ENCODE results near the gene C1QL4. TPM values are rescaled to one million over a fixed set of nuclear protein-coding genes. Genes with fewer than 3 reads are reported as not detected.
"Not testable (repeated sequence)": the region's sequence is repeated elsewhere in the genome, so short reads cannot be mapped to it uniquely, and the experiment has no call there.

The C1QL4 gene
- polyA plus RNA-seq, 1 donor (not counting 4 experiments of a cell fraction or from before 2014, with no cell fraction given): 0.07 TPM

DNA sequence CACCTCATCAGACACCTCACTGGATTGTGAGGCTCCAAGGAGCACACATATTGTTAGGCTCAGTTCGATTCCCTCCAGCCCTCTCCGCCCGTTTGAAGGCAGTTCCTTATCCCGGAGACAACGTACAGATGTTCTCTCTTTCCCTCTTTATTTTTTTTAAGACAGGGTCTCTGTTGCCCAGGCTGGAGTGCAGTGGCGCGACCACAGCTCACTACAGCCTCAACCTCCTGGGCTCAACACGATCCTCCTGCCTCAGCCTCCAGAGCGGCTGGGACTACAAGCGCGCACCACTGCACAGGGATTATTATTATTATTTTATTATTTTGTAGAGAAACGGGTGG is 14.7 kb downstream of the C1QL4 start:
- H3K4me1 ChIP-seq (ENCODE audit: control insufficient read depth, extremely low read depth, insufficient read depth, low read length): peaks cover 11% of the 10 kb centered on the region
- no peaks in the 10 kb centered on the region for H3K9me1 ChIP-seq (ENCODE audit: control insufficient read depth, extremely low read depth, insufficient read depth, low read length)
- TF ChIP-seq EZH2 (IDR thresholded peaks at IDR 0.05; ENCODE audit: low read length): no peak
- TF ChIP-seq CTCF (optimal IDR thresholded peaks at IDR 0.05 in 1 of 3, IDR thresholded peaks at IDR 0.05 in 1 of 3, conservative IDR thresholded peaks at IDR 0.05 in 1 of 3; ENCODE audit: extremely low read depth in 1 of 3, insufficient read depth in 2 of 3, low read length in 3 of 3): no peak
- peak overlapping the region; percentile 87 for H3K9ac ChIP-seq (ENCODE audit: control insufficient read depth, extremely low read depth, insufficient read depth, low read length)
- peaks cover 7% of the 10 kb centered on the region for H3K79me2 ChIP-seq (ENCODE audit: control insufficient read depth, insufficient read depth, low read length)
- peak overlapping the region; percentile 75 to 82 (median 76) for H3K4me3 ChIP-seq (ENCODE audit: control insufficient read depth in 2 of 3, extremely low read depth in 1 of 3, insufficient read depth in 2 of 3, low read depth in 1 of 3, low read length in 3 of 3)
- no peaks in the 10 kb centered on the region for H3K27me3 ChIP-seq (ENCODE audit: control insufficient read depth, extremely low read depth, insufficient read depth, low read length)
- H4K20me1 ChIP-seq (ENCODE audit: control insufficient read depth, extremely low read depth, insufficient read depth, low read length): no peaks in the 10 kb centered on the region
- H3K9me3 ChIP-seq (ENCODE audit: control insufficient read depth, low read depth, low read length): no peaks in the 10 kb centered on the region
- H2AFZ ChIP-seq (ENCODE audit: control insufficient read depth, low read length): peak overlapping the region; percentile 93
- H3K4me2 ChIP-seq (ENCODE audit: control insufficient read depth, extremely low read depth, insufficient read depth, low read depth, low read length): peak overlapping the region; percentile 74
- dilution Hi-C loops (cut with MboI; ENCODE audit: extremely low pct_ligation_motif_present, low sequenced_read_pairs): no loop called here
- H3K27ac ChIP-seq (ENCODE audit: control insufficient read depth, insufficient read depth, low read length): peak overlapping the region; percentile 78
- FAIRE-seq (no peak), DNase-seq (ENCODE audit: low read depth, low spot score) (no peak)
- peaks cover 0 to 13% of the 10 kb centered on the region in 2 experiments for H3K36me3 ChIP-seq (ENCODE audit: control insufficient read depth in 2 of 2, extremely low read depth in 1 of 2, insufficient read depth in 2 of 2, low read length in 2 of 2)

- H3K4me3 ChIP-seq (ENCODE audit: control insufficient read depth in 2 of 3, extremely low read depth in 1 of 3, insufficient read depth in 2 of 3, low read depth in 1 of 3, low read length in 3 of 3); H2AFZ ChIP-seq (ENCODE audit: control insufficient read depth, low read length); dilution Hi-C loops (cut with MboI; ENCODE audit: extremely low pct_ligation_motif_present, low sequenced_read_pairs); H3K4me2 ChIP-seq (ENCODE audit: control insufficient read depth, extremely low read depth, insufficient read depth, low read depth, low read length); H4K20me1 ChIP-seq (ENCODE audit: control insufficient read depth, extremely low read depth, insufficient read depth, low read length); H3K79me2 ChIP-seq (ENCODE audit: control insufficient read depth, insufficient read depth, low read length); FAIRE-seq; DNase-seq (ENCODE audit: low read depth, low spot score); H3K27me3 ChIP-seq (ENCODE audit: control insufficient read depth, extremely low read depth, insufficient read depth, low read length); H3K36me3 ChIP-seq (ENCODE audit: control insufficient read depth in 2 of 2, extremely low read depth in 1 of 2, insufficient read depth in 2 of 2, low read length in 2 of 2); H3K9me3 ChIP-seq (ENCODE audit: control insufficient read depth, low read depth, low read length); H3K9ac ChIP-seq (ENCODE audit: control insufficient read depth, extremely low read depth, insufficient read depth, low read length); H3K9me1 ChIP-seq (ENCODE audit: control insufficient read depth, extremely low read depth, insufficient read depth, low read length); H3K27ac ChIP-seq (ENCODE audit: control insufficient read depth, insufficient read depth, low read length): not testable (repeated sequence)
- peaks cover 12% of the 10 kb centered on the region for H3K4me1 ChIP-seq (ENCODE audit: control insufficient read depth, extremely low read depth, insufficient read depth, low read length)
These were observed 16.4 kb downstream of the C1QL4 start for GRCh38 chr12:49320411-49321103.

- H3K9ac ChIP-seq (ENCODE audit: control insufficient read depth, extremely low read depth, insufficient read depth, low read length); FAIRE-seq; H3K27ac ChIP-seq (ENCODE audit: control insufficient read depth, insufficient read depth, low read length); H3K27me3 ChIP-seq (ENCODE audit: control insufficient read depth, extremely low read depth, insufficient read depth, low read length); H3K4me1 ChIP-seq (ENCODE audit: control insufficient read depth, extremely low read depth, insufficient read depth, low read length); DNase-seq (ENCODE audit: low read depth, low spot score); dilution Hi-C loops (cut with MboI; ENCODE audit: extremely low pct_ligation_motif_present, low sequenced_read_pairs); H3K9me1 ChIP-seq (ENCODE audit: control insufficient read depth, extremely low read depth, insufficient read depth, low read length); H2AFZ ChIP-seq (ENCODE audit: control insufficient read depth, low read length); H3K79me2 ChIP-seq (ENCODE audit: control insufficient read depth, insufficient read depth, low read length); H3K4me3 ChIP-seq (ENCODE audit: control insufficient read depth in 2 of 3, extremely low read depth in 1 of 3, insufficient read depth in 2 of 3, low read depth in 1 of 3, low read length in 3 of 3); H3K4me2 ChIP-seq (ENCODE audit: control insufficient read depth, extremely low read depth, insufficient read depth, low read depth, low read length); H3K9me3 ChIP-seq (ENCODE audit: control insufficient read depth, low read depth, low read length); H3K36me3 ChIP-seq (ENCODE audit: control insufficient read depth in 2 of 2, extremely low read depth in 1 of 2, insufficient read depth in 2 of 2, low read length in 2 of 2); H4K20me1 ChIP-seq (ENCODE audit: control insufficient read depth, extremely low read depth, insufficient read depth, low read length): not testable (repeated sequence)
These were observed 19.9 kb downstream of the C1QL4 start for GRCh38 chr12:49317118-49317517.

All from keratinocyte (primary cell).